HG03103 (cell line): ENCODE results near the gene CPED1.

Experiments used
- ATAC-seq: cut with Tn5 transposase; IDR thresholded peaks from one replicate; pipeline ENCODE4 v1.9.1; 2021; ENCODE audit warnings: low read depth; ENCODE audit not compliant: unreplicated experiment

Gene CPED1

DNA sequence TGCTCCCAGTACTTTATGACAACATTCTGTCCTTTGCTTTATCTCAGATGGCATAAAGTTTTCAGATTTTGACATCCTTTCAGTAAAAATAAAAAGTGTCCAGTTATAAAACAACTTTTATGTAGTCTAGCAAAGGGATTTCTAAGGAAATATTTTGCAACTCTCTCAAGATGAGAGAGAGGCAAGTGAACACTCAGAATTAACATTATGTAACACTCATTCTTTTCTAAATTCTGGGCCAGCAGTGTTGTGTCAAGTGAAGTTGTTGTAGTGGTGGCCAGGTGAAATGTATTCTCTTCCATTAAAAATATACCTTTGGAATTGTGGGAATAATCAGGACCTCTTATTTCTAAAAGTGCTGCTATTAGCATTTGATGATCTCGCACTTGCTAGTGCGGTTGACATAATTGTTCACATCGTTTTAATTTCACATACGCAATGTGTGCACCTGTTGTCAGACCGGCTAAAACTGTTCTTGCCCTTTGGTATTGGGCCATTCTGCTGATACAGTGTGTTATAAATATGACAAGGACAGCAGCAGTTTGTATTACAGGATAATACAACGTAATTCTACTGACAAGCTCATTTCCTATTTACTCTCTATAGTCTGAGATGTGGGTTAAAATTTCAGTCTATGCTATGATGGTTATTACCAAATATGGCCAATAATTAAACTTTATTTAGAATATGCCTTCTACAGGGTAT, 23.8 kb downstream of the CPED1 start:
- ATAC-seq, result no peak

- no peak for ATAC-seq
Measured at GRCh38 chr7:121012919-121013318, 24.4 kb downstream of the CPED1 start.

GRCh38 chr7:121015560-121015959, 27.0 kb downstream of the CPED1 start:
- ATAC-seq, result no peak

DNA sequence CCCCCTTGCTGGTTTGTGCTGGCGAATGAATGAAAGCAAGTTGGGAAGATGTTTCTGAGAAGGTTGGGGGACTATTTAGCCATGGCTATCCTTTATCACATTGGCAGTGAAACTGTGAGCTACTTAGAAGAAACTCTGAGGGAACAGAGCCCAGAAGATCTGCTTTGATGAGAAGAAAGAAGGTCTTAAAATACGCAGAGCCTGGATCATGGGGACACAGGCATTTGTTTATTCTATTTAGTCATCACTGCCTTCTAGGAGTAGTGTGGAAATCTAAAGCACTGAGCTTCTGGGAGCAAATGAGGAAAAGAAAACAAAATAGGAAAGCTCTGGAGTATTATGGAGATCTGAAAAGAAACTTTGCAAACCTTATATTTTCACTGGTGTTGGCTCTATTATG, 28.5 kb downstream of the CPED1 start:
- no peak for ATAC-seq

GRCh38 chr7:121017586-121017985, 29.1 kb downstream of the CPED1 start:
- no peak for ATAC-seq

GRCh38 chr7:121019018-121019417, 30.5 kb downstream of the CPED1 start:
- no peak for ATAC-seq

- ATAC-seq, result no peak
Measured at GRCh38 chr7:121020249-121020988, 31.9 kb downstream of the CPED1 start.

- ATAC-seq, result no peak
Measured at GRCh38 chr7:121020989-121021969, 32.8 kb downstream of the CPED1 start.

DNA sequence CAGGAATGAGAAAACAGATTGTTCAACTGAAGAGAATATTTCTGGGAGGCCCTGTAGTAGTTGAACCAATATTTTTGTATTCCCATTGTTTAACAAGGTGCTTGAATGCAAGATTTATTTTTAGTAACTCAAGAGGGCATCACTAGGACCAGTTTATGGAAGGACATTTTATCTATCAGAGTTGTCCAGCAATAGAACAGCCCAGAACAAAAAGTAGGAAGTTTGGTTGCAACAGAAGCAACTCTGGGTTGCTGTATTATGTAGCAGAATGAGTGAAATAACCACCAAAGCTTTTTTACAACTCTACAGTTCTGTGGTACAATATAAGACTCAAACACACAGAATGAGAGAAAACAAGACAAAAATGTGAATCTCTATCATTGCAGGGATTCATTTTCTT, 34.7 kb downstream of the CPED1 start:
- no peak for ATAC-seq

DNA sequence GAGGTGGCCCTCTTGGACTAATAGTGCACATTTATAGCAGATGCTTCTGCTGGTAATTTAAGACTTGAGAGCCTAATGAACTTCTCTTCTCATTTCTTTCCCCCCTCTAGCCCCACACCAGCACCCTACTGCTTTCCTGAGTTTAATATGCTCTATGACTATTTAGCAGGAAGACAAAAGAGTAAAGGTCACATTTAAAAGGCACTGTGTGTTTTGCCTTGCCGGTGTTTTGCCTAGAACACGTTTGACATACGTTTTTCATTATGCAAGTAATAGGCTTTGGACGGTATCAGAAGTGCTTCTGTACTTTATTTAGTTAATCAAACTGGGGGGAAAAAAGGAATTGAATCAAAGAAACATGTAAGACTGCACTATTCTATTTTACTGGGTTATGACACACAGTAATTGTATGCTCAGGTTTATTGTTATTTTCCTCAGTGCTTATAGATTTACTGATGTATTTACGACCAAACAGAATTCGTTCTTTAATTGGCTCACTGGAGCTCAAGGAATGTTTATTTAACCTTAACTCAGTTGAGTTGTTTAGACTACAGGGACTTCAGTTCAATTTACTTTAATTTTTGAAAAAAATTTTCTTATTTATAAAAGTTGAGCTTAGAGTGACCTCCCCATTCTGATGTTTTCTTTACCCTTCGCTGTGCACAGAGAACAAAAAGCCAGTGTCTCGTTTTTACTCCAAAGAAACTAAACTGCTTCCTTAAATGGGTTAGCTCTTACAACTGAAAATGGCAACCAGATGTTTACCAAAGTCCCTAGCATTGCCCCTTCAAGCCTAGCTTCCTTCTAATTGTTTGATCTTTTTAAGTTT, 35.4 kb downstream of the CPED1 start:
- ATAC-seq, result no peak

GRCh38 chr7:121024611-121025010, 36.1 kb downstream of the CPED1 start:
- ATAC-seq, result no peak

- ATAC-seq, result no peak
Measured at GRCh38 chr7:121026159-121026558, 37.6 kb downstream of the CPED1 start.

GRCh38 chr7:121026577-121027111, 38.1 kb downstream of the CPED1 start:
- ATAC-seq, result no peak

DNA sequence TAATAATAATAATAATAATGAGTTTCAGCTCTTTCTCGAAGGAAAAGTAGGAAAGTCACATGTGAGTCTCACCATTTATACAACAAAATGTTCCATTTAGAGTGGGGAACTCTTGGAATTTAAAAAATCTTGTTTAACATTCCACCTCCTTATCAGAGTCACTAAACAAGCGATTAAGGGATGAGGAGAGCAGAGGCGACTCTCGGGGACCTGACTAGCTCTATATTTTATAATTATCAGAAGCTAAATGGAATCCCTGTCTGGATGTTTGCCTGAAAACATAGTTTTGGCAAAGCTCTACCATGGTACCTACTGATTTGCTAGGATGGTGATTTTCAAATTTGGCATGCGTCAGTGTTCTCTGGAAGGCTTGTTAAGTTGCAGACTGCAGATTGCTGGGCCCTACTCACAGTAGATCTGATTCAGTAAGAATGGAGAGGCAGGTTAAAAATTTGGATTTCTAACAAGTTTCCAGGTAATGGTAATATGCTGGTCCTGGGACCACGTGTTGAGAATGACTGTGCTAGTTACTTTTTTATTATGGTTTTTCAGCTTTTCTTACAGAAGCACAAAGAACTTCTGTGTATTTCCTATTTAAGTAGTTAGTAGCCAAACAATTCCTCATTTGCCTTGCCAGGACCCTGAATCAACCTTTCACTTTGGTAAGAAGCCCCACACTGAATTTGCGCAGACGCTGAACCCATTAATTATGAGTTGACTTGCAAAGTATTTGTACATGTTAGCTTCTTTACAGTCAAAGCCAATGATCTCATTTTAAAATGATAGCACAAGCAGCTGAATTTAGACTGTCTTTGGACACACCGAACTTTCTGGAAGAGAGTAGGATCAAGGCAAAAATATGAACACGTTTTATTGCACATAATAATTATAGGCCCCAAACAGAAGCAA, 39.5 kb downstream of the CPED1 start:
- no peak for ATAC-seq

DNA sequence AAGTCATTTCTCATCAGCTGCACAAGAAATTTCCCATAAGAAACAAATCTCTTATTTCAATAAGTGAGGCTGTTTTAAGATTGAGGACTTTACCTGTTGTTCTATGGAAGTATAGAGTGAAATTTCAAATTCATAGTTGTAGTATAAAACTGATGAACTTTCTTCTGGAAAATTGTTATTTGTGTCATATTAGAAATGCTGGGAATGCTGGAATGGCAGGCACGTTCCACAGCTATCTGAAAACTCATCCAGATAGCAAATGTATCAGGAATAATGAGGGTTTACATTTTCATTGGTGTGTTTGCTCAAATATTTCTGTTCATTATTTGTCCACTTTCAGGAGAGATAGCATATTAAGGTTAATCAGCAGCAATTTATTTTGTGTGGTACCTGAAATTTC, 40.8 kb downstream of the CPED1 start:
- ATAC-seq, result no peak

- no peak for ATAC-seq
Measured at GRCh38 chr7:121030308-121030707, 41.8 kb downstream of the CPED1 start.

GRCh38 chr7:121032645-121033460, 44.3 kb downstream of the CPED1 start:
- ATAC-seq, result no peak

DNA sequence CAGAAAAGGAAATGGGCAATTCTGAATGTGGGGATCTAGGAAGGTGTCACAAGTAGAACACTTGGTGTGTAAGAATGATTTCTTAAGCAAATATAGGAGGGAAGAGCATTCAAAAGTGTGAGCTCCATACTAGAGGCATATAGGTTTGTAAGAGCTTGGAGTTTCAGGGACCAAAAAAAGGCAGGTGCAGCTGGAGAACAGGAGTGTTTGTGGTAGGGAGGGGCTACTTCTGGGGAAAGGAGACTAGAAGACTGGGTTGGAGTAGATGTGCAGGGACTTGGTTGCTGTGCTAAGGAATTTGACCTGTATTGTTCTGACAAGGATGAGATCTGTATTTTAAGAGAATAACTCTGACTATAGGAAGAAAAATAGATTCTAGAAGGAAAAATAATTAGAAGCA, 46.4 kb downstream of the CPED1 start:
- no peak for ATAC-seq
